HG03565 (cell line): ENCODE measurements around the gene CLMP.
"Not testable (repeated sequence)": the region's sequence is repeated elsewhere in the genome, so short reads cannot be mapped to it uniquely, and the experiment has no call there.

Experiments used
- ATAC-seq: cut with Tn5 transposase; IDR thresholded peaks from one replicate; pipeline ENCODE4 v1.9.1; 2021; ENCODE audit warnings: mild to moderate bottlenecking, moderate library complexity; ENCODE audit not compliant: unreplicated experiment

The CLMP gene

GRCh38 chr11:123219066-123219690 is 24.1 kb upstream of the CLMP start:
- no peak for ATAC-seq

DNA sequence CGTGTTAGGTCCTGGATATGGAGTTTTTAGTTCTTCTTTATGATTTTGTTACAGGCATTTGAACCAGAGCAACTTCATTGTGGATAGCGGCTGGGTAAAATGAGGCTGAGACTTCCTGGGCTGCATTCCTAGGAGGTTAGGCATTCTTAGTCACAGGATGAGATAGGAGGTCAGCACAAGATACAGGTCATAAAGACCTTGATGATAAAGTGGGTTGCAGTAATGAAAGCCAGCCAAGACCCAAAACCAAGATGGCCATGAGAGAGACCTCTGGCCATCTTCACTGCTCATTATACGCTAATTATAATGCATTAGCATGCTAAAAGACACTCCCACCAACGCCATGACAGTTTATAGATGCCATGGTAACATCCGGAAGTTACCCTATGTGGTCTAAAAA is 23.4 kb upstream of the CLMP start:
- no peak for ATAC-seq

DNA sequence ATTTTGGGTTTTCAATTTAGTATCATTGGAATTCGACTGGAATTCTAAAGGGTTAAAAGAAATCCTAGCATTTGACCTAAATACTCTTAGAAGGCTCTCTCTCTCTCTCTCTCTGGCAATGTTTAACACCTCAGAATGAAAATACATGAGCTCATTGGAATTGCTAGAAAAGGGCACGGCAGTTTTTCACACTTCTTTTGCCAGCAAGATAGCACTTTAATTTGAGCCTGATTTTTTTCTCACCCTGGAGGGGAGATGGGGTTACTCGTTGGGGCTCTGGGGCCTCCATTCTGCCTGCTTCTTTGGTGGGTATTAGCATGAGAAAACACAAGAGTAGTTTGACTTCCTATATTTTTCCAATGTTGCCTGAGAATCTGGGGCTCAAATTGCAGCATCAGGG is 22.8 kb upstream of the CLMP start:
- no peak for ATAC-seq

GRCh38 chr11:123216249-123216648 is 21.2 kb upstream of the CLMP start:
- no peak for ATAC-seq

DNA sequence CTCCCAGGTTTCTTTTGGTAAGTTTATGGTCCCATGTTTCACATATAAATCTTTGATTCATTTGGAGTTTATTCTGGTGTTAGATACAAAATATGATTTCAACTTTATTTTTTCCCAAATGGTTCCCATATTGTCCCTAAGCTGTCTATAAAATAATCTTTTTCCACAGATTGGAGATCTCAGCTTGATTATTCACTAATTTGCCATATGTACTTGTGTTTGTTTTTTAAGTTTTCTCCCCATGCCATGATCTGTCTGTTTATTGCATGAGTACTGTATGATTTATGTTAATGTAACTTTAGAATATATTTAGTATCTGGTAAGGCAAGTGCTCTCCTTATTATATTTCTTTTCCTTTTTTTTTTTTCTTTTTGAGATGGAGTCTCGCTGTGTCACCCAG is 19.9 kb upstream of the CLMP start:
- ATAC-seq = no peak

DNA sequence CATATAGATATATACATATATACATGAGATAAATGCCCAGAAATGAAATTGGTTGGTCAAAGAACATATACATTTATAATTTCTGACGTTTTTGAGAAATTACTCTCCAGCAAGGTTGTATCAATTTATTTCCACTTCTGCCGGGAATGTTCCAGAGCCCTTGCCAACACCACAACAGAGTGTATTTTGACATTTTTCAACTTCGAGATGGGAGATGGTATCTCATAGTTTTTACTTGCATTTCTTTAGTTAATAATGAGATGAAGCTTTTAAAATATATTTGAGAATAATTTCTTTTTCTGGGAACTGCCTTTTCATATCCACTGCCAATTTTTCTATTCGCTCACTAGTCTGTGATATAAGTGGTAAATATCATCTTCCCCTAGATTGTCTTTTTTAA is 19.3 kb upstream of the CLMP start:
- no peak for ATAC-seq

DNA sequence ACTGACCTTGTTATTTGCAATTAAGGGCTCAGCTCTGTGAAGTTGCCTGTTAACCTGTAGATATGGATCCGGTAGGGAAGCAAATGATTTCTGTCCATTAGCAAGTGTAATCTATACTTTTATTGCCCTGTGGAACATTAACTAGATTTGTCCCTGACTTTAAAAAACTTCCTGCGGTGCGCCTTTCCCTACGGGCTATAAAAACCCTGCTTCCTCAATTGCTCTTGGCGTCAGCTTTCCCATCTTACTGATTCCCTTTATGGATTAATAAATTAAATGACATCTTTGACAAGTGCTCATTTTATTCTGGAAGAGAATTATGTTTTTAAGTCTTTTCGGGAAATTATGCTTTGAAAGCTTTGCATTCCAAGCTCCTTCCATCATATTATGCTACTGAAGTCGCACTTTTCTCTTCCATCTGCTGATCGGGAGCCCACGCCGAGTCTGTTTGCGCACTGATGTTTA is 18.3 kb upstream of the CLMP start:
- no peak for ATAC-seq

DNA sequence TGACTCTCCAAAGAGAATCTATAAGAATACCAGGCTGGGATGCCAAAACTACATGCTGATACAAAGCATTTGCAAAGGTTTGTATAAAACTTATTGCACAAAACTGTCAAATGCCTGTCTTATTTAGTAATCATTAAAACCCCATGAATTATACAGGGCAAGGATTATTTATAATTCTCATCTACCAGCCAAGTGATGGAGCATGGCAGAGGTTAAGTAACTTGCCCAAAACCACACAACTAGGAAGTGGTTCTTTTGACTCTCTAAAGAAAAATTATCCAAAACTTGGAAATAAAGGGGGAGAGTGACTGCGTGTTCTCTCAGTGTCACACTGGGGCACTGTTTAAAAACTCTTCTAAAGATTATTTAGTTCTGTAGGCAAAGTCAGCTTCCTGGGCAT is 17.4 kb upstream of the CLMP start:
- ATAC-seq = no peak

DNA sequence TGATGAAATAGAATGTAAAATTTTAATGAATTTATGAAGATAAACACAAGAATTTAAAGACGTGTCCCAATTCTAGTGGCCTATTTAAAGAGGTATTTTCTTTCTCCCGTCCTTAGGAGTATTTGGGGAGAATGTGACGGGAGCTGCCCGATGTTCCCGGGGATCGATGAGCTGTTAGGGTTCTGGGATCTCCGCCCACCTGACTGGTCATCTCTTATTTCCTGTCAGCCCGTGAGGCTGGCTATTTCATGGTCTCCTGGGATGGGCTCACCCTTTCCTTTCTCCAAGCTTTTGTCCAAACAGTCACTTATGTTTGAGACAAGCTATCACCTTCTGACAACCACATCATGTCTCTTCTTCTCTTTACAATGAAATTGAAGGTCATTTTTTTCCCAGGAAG is 16.9 kb upstream of the CLMP start:
- no peak for ATAC-seq

DNA sequence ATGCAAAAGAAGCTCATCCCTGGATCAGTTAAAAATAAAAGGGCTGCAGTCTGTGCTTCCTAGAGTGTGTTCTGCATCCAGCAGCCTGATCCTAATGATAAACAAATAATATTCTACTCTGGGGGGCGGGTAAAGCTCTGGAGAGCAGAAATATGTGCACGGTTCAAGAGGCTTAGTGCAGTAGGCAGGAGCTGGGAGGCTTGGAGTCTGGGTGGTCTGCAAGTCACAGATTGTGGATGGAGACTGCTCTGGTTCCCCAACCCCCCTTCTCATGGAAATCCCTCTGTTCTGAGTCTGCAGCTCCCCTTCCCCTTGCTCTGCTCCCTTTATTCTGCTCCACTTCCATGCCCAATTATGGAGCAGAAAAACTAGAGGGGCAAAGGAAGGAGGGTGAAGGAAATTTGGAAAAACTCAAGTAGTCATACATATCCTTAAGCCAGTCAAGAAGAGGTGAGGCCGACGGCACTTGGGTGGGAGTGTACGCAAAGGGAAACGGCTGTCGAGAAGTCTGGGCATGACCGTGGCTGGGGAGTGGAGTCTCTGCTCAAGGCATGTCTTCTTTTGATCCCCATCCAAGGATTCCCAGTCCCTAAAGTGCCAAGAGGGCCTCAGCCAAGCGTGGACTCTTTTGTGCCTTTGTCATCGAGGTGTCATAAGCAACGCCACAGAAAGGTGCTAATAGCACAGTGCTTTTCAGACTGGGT is 16.3 kb upstream of the CLMP start:
- ATAC-seq = no peak

DNA sequence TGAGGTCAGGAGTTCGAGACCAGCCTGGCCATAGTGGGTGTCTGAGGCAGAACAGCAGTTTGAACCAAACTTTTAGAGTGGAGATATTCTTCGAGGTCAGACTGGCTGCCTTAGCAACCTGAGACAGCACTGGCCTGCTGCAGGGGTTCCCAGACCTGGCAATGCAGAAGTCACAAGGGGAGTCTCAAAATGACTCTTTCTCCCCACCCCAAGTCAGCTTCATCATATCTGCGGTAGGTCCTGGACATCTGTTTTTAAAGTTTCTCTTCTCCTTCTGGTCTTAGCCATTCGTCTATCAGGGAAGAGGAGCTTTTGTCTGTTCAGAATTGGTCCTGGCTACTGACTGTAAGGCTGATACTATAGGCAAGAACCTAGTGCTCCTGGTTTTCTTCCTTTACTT is 14.5 kb upstream of the CLMP start:
- ATAC-seq = no peak

- no peak for ATAC-seq
Observed at GRCh38 chr11:123206791-123207434, 11.9 kb upstream of the CLMP start.

DNA sequence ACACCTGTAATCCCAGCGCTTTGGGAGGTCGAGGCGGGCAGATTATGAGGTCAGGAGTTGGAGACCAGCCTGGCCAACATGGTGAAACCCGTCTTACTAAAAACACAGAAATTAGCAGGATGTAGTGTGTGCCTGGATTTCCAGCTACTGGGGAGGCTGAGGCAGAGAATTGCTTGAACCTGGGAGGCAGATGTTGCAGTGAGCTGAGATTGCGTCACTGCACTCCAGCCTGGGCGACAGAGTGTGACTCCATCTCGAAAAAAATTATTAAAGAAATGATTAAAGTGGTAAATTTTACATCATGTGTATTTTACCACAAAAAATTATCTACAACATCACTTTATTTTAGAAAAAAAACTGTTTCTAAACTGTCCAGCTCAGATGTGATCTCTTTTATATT is 11.0 kb upstream of the CLMP start:
- ATAC-seq = not testable (repeated sequence)

DNA sequence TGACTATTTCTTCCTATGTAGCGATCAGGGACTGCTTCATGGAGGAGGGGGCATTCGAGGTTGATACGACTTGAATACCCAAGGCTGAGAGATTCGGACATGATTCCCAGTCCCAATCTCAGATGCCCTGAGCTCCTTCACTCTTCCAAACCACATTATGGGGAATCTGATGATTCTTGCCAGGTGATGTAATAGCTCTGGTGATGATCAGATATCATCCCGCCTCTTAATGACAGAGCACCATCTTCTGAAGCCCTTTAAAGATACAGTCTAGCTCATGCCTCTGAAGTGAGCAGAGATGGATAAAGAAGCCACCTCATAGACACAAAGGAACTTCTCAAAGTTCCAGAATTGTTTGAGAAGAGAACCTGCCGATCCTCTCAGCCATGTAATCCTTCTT is 8.9 kb upstream of the CLMP start:
- no peak for ATAC-seq

GRCh38 chr11:123203471-123203870 is 8.4 kb upstream of the CLMP start:
- no peak for ATAC-seq

- ATAC-seq = no peak
Observed at GRCh38 chr11:123202155-123203151, 7.4 kb upstream of the CLMP start.

DNA sequence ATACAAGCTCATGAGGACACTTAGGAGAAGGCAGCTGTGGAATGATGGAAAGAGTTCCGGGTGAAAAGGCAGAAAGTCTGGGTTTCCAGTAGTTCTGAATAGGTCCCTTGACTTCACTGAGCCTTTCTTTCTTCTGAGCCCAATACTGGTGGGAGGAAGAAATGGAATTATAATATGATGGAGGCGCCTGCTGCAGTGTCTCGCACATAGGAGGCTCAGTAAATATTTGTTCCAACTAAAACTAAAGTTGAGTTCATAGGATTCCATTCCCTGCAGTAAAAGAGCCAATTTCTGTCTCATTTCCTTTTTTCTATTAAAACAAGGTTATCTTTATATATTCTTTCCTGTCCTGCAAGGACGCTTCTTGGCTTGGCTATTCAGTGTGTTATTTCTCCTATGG is 5.2 kb upstream of the CLMP start:
- no peak for ATAC-seq

DNA sequence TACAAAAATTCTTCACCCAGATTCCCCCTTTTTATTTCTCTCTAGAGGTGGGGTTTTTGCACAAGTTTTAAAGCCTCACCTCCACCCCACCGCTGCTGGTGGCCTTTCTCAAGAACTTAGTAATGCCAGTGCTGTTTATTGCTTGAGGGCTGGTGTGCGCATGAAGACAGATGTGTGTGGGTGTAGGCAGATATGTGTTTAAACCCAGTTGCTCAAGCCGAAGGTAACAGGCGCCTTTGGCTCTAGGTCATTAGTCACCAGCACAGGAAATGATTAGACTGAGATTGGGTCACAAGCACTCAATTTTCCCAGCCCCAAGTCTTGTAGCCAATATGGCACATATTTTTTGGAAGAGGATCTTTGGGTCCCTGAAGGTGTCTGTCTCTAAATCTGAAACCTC is 2.7 kb upstream of the CLMP start:
- no peak for ATAC-seq

DNA sequence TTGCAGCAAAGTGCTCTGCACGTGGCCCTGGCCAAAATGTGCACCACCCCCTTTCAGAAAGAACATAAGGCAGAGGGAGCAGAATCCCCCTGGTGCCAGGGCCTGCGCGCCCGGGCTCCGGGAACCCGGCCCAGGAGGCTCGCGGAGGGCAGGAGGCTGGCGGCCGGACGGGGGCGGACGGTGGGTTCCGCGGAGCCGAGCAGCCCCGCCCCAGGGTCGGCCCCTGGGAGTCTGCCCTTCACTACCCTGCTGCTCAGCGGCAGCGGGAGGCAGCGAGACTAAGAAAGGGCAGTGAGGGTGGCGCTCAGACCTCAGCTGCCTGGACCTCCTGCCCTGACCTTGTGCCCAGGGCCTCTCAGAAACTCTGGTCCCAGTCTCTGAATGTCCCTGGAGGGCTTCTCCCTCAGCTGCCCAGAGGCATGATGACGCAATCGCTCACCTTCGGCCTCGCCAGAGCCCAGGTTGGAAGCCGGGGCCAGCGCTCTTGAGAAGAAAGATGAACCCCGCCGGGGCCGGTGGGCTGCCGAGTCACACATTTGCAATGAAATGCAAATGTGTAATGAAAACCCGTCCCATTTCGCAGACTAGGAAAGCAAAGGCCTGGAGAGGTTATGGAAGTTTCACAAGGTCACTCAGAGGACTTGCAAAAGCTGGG is 1.1 kb upstream of the CLMP start:
- ATAC-seq = no peak

- no peak for ATAC-seq
Observed at GRCh38 chr11:123194337-123195187, 486 bp downstream of the CLMP start.
